Endothelial cell of umbilical vein (primary cell): Measurements from ENCODE around the gene TRIM3. TPM values are rescaled to one million over a fixed set of nuclear protein-coding genes. Genes with fewer than 3 reads are reported as not detected.

Experiments
- BruUV-seq: library from RNA; stranded (reverse); fragments of 400-500 nt; replicated peaks from 2 replicates; lab custom pipeline; 2021; lab: Mats Ljungman, UMichigan
- CTCF ChIA-PET: fragments of 300-600, 350-600 bp; sonication (Branson Sonifier 250); formaldehyde crosslinking; loops from one replicate; lab custom pipeline; 2021; ENCODE audit warnings: antibody characterized with exemption, inconsistent platforms; lab: Charles Lee
- POLR2A ChIA-PET: fragments of 300-600, 350-600 bp; sonication (Branson Sonifier 250); formaldehyde crosslinking; loops from one replicate; lab custom pipeline; 2021; ENCODE audit warnings: antibody characterized with exemption, inconsistent platforms; lab: Charles Lee
- DNase-seq: peaks from one replicate; pipeline ENCODE4 v3.0.0-alpha.2; 2011; ENCODE audit warnings: low read depth, low spot score
- FAIRE-seq: peaks from 2 replicates; lab custom pipeline; 2011; peaks lifted over from hg19 to GRCh38; lab: Jason Lieb, UNC
- H2AFZ ChIP-seq: 2 replicates; pipeline ENCODE4 v1.6.0; 2012; ENCODE audit warnings: low read depth, low read length, control low read depth, inconsistent platforms
- H3K27ac ChIP-seq: 2 replicates; pipeline ENCODE4 v1.5.1; 2011; ENCODE audit warnings: low read depth, mild to moderate bottlenecking, control low read depth, low read length, moderate library complexity; ENCODE audit not compliant: insufficient read depth
- H3K27me3 ChIP-seq, 2 experiments: 2 replicates each; pipeline versions ENCODE4 v1.6.0 to v1.6.1; 2011; ENCODE audit warnings: low read length in 2 of 2, mixed read lengths in 1 of 2; ENCODE audit not compliant: control insufficient read depth in 2 of 2, insufficient read depth in 2 of 2
- H3K36me3 ChIP-seq, 2 experiments: 2 replicates in 1 of 2; 3 replicates in 1 of 2; pipeline ENCODE4 v1.5.1; 2011; ENCODE audit warnings: low read length in 2 of 2, mild to moderate bottlenecking in 1 of 2, moderate library complexity in 1 of 2; ENCODE audit not compliant: control insufficient read depth in 2 of 2, insufficient read depth in 2 of 2; ENCODE audit errors: extremely low read depth in 1 of 2
- H3K4me1 ChIP-seq: 3 replicates; pipeline ENCODE4 v1.5.1; 2011; ENCODE audit warnings: mild to moderate bottlenecking, low read length; ENCODE audit not compliant: control insufficient read depth, insufficient read depth; ENCODE audit errors: extremely low read depth
- H3K4me2 ChIP-seq: 2 replicates; pipeline ENCODE4 v1.6.1; 2011; ENCODE audit warnings: low read length, control low read depth, mixed read lengths; ENCODE audit not compliant: insufficient read depth
- H3K4me3 ChIP-seq, 3 experiments: fragments of 200-600 bp in 1 of 3; sonication (generic), shearing (Covaris generic) in 1 of 3; replicated peaks in 1 of 3; 2 replicates each; pipeline ENCODE4 v1.5.1; 2011 to 2016; ENCODE audit warnings: control low read depth in 3 of 3, low read length in 3 of 3, mild to moderate bottlenecking in 2 of 3, inconsistent platforms in 1 of 3, low read depth in 1 of 3, moderate library complexity in 1 of 3; ENCODE audit not compliant: insufficient read depth in 1 of 3
- H3K79me2 ChIP-seq: 2 replicates; pipeline ENCODE4 v1.6.0; 2012; ENCODE audit warnings: low read length, inconsistent platforms; ENCODE audit not compliant: control insufficient read depth, insufficient read depth
- H3K9ac ChIP-seq: replicated peaks from 2 replicates; pipeline ENCODE3; 2011; ENCODE audit warnings: low read length, control low read depth; ENCODE audit not compliant: insufficient read depth; ENCODE audit errors: extremely low read depth
- H3K9me1 ChIP-seq: replicated peaks from 3 replicates; pipeline ENCODE4 v1.6.0; 2011; ENCODE audit warnings: mild to moderate bottlenecking, low read length; ENCODE audit not compliant: control insufficient read depth, insufficient read depth; ENCODE audit errors: extremely low read depth
- H3K9me3 ChIP-seq: replicated peaks from 2 replicates; pipeline ENCODE4 v1.5.1; 2012; ENCODE audit warnings: low read length, inconsistent platforms; ENCODE audit not compliant: control insufficient read depth, insufficient read depth
- H4K20me1 ChIP-seq: replicated peaks from 2 replicates; pipeline ENCODE3; 2011; ENCODE audit warnings: mild to moderate bottlenecking, low read length; ENCODE audit not compliant: control insufficient read depth, insufficient read depth; ENCODE audit errors: extremely low read depth
- FOS ChIP-seq: IDR thresholded peaks from 2 replicates; pipeline ENCODE4 v1.6.1; 2011; ENCODE audit warnings: mild to moderate bottlenecking, low read length, moderate library complexity, borderline replicate concordance; ENCODE audit not compliant: insufficient read depth
- GATA2 ChIP-seq: IDR thresholded peaks from 2 replicates; pipeline ENCODE4 v1.7.0; 2011; ENCODE audit warnings: low read depth, mild to moderate bottlenecking, moderate library complexity, mixed read lengths, low read length; ENCODE audit not compliant: insufficient read length, insufficient read depth
- JUN ChIP-seq: IDR thresholded peaks from 2 replicates; pipeline ENCODE4 v1.6.1; 2011; ENCODE audit warnings: borderline replicate concordance, low read depth; ENCODE audit not compliant: insufficient read length, insufficient read depth
- MYC ChIP-seq: IDR thresholded peaks from one replicate; pipeline ENCODE4 v1.6.1; 2011; ENCODE audit warnings: mild to moderate bottlenecking, low read depth, low read length
- POLR2A ChIP-seq: IDR thresholded peaks from 2 replicates; pipeline ENCODE4 v1.6.1; 2012; ENCODE audit warnings: low read depth, mild to moderate bottlenecking, control low read depth, low read length
- dilution Hi-C: fragments of 300-500 bp; cut with MboI; formaldehyde crosslinking; loops from one replicate; pipeline ENCODE4 v1.15.0; 2019; ENCODE audit warnings: low sequenced_read_pairs; ENCODE audit not compliant: extremely low pct_ligation_motif_present
- intact Hi-C: fragments of 100-400 bp; cut with micrococcal nuclease; formaldehyde crosslinking; loops from one replicate; pipeline ENCODE4 v1.10.0; 2022
- polyA plus RNA-seq, 4 experiments: library from polyadenylated mRNA; depleted of rRNA in 3 of 4; stranded (reverse) in 3 of 4; unstranded in 1 of 4; fragments of >200 nt; gene quantifications; 2 replicates each; pipeline versions ENCODE4 v1.2.1 to v1.2.3, GENCODE V29; 2011 to 2012; ENCODE audit warnings: missing spikeins in 1 of 4
- total RNA-seq: library from RNA; stranded (reverse); gene quantifications from 2 replicates; pipeline ENCODE4 v1.2.3, GENCODE V29; 2021
- TF ChIP-seq, protein P1 (sequence below), 2 donors: IDR thresholded peaks; 1 replicate in 1 of 2; 2 replicates in 1 of 2; pipeline ENCODE4 v1.5.1; 2011; ENCODE audit warnings: low read length in 2 of 2, mild to moderate bottlenecking in 2 of 2, moderate library complexity in 2 of 2, control low read depth in 1 of 2, inconsistent platforms in 1 of 2, low read depth in 1 of 2; ENCODE audit not compliant: insufficient read depth in 1 of 2; ENCODE audit errors: extremely low read depth in 1 of 2

TRIM3 gene
- total and polyA plus RNA-seq, 2 donors (not counting 3 experiments of a cell fraction or from before 2014, with no cell fraction given): 21.8 to 29.2 TPM

DNA sequence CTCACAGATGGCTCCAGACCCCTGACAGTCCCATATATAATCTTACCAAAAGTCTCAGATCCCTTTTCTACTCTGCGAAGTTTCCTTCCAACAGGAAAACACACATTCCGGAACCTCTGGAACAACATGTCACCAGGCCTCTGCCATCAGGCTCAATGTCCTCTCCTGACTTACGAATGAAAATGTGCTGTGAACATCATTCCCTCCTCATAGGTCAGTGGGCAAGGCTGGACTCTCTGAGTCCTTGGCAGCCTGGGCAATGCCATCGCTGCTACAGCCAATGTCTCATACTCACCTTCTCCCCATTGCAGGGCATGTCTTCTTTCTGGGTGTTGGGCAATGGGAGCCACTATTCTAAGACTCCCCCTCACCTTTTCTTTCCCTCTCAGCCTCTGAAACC is 31.3 kb downstream of the TRIM3 start:
- Histone ChIP-seq H3K9me1 (no peaks in the 10 kb centered on the region), H3K4me3 (no peak overlapping the region), H3K79me2 (no peaks in the 10 kb centered on the region), H3K27me3 (no peaks in the 10 kb centered on the region), H3K4me1 (no peaks in the 10 kb centered on the region), H3K27ac (no peak overlapping the region), H3K36me3 (no peaks in the 10 kb centered on the region), H3K9me3 (no peaks in the 10 kb centered on the region), H3K4me2 (no peak overlapping the region), H4K20me1 (no peaks in the 10 kb centered on the region), H3K9ac (no peak overlapping the region), H2AFZ (no peak overlapping the region)
- DNase-seq: no peak
- no TSS peak for BruUV-seq
- ChIA-PET CTCF (interaction anchor here (1.4 to 9.9 kb wide), 5 partner anchors 23 to 262 kb away, joined by 3 to 638 read pairs (median 15); partner anchors contain the start of gene APBB1), POLR2A (no interaction called here)
- FAIRE-seq: no peak
- TF ChIP-seq FOS (no peak), GATA2 (no peak), JUN (no peak), MYC (no peak), POLR2A (no peak)
- TF ChIP-seq, protein P1, sequence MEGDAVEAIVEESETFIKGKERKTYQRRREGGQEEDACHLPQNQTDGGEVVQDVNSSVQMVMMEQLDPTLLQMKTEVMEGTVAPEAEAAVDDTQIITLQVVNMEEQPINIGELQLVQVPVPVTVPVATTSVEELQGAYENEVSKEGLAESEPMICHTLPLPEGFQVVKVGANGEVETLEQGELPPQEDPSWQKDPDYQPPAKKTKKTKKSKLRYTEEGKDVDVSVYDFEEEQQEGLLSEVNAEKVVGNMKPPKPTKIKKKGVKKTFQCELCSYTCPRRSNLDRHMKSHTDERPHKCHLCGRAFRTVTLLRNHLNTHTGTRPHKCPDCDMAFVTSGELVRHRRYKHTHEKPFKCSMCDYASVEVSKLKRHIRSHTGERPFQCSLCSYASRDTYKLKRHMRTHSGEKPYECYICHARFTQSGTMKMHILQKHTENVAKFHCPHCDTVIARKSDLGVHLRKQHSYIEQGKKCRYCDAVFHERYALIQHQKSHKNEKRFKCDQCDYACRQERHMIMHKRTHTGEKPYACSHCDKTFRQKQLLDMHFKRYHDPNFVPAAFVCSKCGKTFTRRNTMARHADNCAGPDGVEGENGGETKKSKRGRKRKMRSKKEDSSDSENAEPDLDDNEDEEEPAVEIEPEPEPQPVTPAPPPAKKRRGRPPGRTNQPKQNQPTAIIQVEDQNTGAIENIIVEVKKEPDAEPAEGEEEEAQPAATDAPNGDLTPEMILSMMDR (IDR thresholded peaks at IDR 0.05; ENCODE audit: extremely low read depth in 1 of 2, insufficient read depth in 1 of 2, low read depth in 1 of 2, low read length in 2 of 2): no peak
- intact Hi-C loops (loop anchor here (2.0 kb wide), 2 partner anchors 30 to 52 kb away; partner anchors contain the start of genes SMPD1 and TRIM3), dilution Hi-C loops (no loop called here)
